NK-92 (cell line): ENCODE results near the gene PSME3IP1.

ENCODE experiments used
- DNase-seq: peaks from one replicate; lab custom pipeline; 2025; ENCODE audit not compliant: unreplicated experiment; lab: John Stamatoyannopoulos, UW

Gene PSME3IP1

DNA sequence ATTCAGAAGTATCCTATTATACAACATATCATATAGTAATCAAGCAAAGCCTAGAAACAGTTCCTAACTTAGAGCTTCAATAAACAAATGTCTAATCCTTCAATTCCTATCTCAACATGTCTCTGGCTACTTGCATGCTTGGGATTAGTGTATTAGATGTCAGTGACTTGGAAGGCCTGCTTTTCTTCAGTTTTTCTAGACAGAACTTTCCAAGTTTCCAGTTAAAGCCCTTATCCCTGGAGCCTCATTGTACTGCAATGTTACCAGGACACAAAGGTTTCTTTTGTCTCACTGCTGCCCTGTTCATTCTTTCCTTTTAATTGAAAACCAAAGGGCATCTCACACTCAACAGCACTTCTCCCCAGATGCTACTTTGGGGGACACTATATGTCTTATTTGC is 16.5 kb downstream of the PSME3IP1 start:
- no peak for DNase-seq

DNA sequence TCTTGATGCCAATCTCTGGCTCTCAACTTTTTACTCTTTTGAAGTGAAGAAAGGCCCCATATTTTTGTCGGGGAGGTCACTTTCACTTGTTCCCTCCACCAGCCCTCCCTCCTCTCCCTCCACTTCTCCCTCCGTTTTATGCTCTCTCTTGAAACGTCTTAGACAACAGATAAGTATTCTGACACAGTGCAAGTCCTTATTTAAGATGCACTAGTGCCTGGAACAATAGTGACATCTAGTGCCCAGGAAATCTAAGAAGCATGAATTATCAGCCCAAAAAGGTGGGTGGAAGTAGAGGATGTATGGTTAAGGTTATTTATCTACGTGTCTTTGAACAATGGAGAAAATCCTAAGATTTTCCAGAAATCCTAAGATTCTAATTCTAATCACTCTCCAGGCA is 17.9 kb downstream of the PSME3IP1 start:
- DNase-seq, result no peak

DNA sequence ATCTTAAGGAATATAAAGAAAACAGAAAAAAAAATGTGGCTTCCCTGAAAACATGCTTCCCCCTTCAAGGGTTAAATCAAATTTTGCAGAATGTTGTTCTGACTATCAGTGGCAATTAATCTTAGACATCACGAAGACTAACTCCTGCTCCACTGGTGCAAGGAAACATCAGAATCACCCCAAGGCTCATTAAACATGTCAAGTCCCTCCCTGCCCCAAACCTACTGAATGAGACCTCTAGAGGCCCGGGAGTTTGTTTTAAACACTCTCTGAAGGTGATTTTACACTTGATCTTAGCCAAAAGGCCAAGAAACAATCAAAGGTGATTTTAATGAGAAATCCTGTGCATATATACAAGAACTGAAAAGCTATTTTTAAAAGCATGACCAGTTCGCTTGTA is 18.3 kb downstream of the PSME3IP1 start:
- no peak for DNase-seq

DNA sequence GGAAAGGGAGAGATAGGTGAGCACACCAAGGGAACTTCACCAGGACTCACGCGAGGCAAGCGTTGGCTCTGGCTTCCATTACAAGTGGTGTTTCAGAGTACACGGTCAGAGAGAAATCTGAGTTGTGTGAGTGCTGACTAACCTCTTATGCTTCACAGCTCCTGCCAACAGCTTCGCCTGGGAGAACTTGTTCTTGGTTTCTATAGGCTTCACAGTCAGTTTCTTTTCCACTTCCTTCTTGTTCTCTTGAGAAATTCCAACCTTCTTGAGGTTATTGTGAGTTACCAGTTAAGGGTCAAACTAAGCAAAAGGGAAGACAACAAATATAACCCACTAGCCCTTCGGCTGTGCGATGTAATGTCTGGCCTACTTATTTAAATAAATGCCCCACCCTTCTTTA is 18.9 kb downstream of the PSME3IP1 start:
- DNase-seq, result no peak

DNA sequence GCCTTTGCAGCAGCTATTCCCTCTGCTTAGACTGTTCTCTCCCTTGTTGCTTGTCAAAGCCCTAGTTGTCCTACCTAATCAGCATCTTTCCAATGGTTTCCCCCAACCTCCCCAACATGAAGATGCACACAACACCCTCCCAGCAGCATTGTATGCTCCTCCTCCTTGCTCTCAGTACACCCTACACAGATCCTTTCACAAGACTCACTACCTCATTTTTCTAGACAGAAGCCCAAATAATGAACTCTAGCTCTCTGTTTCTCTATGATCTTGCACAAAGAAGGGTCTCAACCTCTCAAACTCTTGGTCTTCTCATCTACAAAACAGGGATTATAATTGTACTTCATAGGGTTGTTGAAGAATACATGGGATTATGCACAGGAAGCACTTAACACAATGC is 19.4 kb downstream of the PSME3IP1 start:
- no peak for DNase-seq

DNA sequence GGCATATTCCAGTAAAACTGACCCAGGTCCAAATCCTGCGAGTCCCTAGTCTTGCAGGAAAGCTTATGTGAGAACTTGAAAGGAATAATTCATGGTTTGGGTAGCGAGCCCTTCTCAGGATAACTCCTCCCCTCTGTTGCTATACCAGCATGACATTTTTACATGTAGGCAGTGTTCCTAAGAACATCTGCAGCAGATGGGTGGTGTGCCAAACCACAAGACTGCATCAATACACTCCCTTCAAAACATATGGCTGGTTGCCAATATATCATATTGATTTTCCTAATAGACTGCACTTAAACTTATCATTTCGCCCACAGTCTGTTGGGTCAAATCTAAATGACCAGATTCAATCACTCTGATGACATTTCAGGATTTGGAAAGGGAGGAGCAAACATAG is 19.9 kb downstream of the PSME3IP1 start:
- no peak for DNase-seq

DNA sequence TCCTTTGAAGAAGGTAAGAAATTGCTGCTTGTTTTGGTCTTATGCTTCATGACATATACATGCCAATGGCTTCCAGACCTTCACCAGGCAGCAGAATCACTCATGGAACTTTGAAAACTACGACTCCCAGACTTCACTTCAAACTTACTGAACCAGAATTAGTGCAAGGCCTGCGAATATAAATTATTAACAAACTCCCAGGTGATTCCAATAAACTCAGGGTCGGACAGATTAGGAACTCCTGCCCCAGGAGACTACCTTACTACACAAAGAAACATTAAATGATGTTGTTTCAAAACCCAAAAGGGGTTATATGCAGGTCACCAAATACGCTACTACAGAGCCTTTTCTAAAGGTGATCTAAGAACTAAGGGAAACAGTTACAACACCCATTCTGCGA is 20.4 kb downstream of the PSME3IP1 start:
- no peak for DNase-seq

DNA sequence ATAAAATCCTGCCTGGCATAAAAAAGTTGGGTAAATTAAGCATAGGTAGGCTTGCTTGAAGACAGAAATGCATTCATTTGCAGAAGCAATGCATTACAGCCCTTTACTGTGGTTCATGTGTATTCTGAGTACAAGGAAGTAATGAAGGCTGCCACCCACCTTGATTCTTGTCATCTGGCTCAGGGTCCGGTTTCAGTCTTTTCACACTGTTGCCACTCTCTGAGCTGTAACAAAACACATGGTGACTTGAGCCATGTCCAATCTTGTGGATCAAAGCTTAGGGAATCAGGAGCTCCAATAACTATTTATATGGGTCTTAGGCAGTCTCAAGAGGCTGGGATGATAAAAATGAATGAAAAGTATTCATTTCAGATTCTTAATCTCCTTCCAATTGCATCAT is 22.0 kb downstream of the PSME3IP1 start:
- no peak for DNase-seq

DNA sequence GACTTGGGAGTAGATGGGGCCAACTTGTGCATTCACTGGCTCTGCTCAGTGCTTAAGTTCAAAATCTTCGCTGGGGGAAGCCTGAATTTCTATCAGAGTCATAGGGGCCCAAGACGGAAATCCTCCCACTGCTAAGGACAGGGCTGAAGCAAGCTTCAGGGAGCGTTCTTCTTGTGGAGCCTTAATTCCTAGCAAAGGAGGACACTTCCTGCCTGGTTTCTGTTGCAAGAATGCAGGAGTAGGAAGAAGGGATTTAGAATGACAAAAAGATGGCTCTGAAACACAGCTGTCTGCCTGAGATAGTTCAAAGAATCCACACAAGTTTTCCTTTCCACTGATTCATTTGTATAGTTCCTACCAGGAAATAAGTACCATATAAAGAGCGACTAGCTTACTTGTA is 26.4 kb downstream of the PSME3IP1 start:
- no peak for DNase-seq

DNA sequence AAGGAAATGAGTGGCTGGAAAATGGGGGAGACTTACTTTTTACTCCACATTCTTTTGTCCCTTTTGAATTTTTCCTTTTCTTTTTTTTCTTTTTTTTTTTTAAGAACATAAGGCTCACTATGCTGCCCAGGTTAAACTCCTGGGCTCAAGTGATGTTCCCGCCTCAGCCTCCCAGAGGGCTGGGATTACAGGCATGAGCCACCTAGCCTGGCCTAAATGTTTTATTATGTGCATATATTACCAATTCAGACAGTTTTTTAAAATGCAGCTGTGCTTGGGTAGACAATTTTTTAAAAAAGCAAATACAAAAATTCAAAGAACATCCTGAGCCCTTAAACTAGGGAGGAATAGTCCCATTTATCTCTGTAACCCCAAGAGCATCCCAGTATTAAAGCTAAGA is 28.3 kb downstream of the PSME3IP1 start:
- no peak for DNase-seq

DNA sequence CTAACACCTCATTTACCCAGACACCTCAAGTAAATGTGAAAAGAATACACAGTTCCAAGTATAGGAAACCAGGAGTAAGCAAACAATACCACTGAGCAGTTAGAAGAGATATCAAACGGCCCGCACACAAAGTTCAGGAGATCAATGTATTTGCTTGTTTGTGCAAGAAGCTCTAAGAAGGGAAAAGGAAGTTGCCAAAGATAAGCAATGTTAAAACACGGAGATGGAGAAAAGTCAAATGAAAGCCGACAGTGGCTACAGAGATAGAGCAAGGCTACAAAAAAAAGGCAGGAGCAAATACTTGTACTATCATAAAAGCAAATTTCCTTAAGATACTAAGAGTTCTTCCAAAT is 29.5 kb downstream of the PSME3IP1 start:
- no peak for DNase-seq

DNA sequence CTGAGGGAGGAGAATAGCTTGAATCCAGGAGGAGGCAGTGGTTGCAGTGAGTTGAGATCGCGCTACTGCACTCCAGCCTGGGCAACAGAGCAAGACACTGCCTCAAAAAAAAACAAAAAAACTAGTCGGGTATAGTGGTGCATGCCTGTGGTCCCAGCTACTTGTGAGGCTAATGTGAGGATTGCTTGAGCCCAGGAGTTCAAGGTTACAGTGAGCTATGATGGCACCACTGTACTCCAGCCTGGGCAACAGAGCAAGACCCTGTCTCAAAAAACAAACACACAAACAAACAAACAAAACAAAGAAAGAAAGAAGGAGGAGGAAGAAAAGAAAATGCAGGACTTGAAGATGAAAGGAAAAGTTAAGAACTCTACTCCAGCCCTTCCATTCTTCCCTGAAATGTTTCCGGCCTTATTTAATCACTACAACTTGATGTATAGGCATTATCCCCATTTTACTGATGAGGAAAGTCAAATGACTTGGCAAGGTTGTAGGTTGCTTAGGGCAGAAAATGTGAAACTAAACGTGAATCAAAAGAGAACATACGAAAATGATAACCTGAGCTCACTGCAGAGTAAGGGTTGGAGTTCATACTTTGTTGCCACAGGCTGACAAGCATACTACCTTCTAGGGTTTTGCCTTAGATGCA is 30.0 kb downstream of the PSME3IP1 start:
- DNase-seq, result no peak

DNA sequence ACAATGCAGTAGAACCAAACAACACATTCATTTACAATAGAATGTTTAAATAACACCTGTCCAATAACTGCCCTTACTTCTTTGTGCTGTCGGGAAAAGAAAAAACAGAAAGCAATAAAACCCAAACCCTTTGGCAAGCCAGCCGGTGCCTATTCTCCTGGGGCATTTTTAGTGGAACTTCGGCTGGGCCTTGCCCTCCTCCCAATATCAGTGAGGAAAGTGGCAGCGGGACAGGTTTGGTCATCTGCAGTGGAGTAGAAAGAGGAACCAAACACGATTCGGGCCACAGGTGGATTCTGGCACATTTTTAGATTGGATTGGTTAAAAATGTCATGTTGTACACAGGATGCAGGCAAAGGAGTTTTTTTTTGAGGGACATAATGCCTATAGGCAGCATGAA is 32.0 kb downstream of the PSME3IP1 start:
- DNase-seq, result no peak

DNA sequence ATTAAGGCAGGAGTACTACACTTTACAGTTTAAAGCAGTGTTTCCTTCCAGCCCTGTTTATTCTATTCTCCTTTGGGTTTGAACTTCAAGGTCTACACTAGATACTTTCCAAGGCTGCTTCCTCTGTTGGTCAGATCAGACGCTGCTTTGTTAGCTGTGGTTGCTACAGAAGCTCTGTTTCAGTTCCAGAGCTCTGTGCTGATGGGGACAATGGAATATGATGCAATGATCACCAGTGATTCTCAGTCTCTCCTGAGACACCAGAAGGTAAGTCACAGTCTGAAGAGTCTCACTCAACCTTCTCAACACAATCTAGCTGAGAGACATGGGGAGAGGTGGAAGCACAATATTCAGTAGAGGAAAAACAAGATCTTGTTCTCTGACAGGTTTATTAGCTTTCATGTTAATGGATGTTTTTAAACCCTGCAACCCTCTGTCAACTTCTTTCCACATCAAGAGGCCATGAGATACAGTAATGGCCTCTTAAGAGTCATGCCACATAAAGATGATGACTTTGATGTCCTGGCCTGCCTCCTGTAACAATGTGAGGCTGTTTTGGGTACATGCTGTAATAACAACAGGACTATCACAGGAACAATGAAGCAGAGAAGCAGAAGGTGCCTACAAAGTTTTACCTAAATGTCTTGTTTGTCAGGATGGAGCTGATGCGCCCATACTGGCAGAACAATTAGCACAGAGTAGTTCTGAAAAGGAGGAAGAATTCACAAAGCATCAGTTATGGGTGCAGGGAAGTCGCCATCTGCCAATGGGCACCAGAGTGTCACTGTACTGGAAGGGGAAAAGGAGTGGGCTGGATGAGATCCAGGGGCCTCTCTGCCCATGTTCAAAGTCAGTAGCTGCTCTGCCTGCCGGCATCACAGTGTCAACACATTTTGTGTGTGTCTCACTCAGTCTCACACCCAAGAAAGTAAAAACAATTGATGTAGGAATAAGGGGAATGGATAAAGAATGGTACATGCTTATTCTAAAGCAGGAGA is 33.4 kb downstream of the PSME3IP1 start:
- no peak for DNase-seq

DNA sequence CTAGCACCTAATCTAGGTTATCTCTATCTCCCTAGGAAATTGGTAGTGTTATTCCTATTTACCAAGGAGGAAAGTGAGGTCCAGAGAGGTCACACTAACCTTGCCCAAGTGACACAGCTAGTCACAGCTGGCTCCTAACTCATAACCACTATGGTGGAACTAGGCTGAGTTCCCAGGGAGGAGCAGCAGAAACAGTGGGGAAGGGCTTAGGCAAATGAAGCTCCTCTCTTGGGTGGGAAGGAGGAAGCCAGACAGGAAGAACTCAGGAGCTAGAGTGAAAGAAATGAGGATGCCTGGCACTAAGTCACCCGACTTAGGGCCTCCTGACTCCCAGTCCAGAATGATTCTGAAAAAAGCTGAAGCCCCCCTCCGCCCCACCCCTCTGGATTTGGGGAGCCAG is 34.5 kb downstream of the PSME3IP1 start:
- no peak for DNase-seq

DNA sequence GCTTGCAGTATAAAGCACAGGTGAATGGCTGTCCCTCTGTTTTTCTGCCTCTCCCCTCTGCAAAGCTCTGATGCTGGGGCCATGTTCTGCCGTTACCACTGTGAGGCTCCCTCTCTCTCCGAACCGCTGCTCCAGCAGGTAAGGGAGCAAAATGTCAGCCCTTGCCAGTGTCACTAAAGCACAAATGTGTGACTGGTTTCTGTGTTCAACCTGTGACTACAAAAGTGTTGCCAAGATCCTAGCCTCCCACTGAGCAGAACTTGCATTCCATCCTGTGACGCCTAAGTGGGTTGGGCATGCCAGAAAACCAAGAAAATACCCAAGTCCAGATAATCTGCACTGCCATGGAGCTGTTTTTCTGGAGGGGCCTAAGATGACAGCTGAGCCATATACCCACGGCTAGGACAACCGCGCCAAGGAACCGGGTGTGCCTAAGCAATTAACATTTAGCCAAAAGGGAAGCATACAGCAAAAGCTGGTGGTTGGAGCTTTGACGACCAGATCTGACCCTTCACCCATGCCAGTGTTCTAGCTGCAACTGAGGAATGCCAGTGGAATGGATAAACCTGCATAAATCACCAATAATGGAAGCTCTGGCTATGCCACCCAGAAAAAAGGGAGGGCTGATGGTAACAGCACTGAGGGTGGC is 35.0 kb downstream of the PSME3IP1 start:
- DNase-seq, result no peak

DNA sequence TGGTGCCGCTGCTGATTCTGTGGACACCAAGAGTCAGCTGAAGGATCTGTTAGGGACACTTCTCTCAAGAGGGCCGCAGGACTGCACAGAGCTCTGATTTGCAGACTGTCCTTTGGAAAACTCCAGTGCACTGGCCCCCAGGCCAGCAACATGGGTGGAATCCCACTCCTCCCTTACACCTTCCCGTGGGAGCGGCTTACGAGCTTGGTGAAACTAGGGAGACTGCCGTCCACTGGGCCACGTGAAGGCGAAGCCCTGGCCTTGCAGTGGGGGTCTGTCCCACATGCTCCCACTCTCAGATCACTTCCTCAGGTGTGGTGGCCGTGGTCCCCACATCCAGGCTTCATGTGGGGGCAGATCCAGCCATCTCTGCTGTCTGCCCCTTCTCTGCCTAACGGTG is 36.4 kb downstream of the PSME3IP1 start:
- no peak for DNase-seq

DNA sequence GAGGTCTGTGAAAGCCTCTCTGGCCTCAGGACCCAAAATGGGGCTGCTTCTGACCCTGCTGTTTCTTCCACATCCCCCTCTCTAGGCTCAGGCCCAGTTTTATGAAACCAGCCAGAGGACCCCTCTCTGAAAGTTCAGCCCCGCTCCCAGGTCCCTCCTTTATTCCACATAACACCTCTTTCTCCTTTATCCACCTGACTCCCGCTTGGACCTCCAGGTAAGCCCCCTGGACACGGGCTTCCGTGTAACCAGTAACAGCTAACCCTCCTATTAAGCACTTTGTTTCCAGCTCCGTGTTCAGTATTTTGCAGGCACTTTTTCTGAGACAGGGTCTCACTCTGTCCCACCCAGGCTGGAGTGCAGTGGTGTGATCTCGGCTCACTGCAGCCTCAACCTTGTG is 37.4 kb downstream of the PSME3IP1 start:
- no peak for DNase-seq

DNA sequence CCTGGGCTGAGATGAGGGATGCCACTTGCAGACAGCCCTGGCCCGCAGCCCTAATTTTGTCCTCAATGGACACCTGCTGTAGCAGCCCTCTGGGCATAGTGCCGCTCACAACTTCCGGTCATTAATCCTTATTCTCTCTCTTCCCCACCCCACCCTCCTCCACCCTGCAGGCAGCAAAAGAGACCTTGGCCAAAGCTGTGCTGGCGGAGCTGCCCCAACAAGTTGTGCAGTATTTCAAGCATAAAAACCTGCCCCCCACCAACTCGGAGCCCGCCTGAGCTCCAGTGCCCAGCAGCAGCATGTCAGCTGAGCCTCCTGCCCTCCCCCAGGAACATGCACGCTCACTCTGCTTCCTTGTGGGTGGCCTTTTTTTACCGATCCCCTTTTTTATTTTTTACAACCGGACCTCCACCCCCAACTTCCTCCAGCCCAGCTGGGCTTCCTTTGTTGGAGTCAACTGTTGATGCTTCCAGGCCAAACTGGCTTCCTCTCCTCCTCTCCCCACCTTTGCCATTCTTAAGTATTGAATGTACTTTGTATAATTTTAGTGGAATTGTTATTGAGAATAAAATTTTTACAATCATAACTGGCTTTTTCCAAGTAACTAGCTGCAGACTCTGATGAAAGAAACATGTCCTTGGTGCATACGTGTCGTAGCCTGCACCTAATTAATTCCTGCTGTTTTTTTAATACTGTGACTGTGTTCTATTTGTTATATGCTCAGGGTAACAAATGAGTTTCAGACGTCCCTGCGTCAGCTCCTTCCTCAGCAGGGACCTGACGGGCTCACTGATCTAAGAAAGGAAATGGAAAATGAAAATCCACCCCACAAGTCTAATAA is 38.2 kb downstream of the PSME3IP1 start:
- no peak for DNase-seq

DNA sequence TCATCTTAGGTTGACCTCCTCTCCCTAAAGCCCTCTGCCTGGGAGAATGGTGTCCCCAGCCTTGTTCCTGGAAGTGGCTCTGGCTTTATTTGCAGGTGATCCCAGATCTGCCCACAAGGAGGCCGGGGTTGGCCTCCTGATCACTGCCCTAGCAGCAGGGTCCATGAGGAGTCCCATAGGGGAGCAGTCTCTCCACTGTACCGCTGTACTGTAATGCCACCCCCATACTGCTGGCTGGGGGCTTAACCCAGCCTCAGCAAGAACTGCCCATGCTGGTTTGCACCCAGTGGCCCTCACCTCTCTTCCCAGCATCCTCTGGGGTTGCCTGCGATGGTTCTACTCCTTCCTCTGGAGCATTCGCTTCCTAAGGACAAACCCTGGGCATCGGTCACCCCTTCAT is 39.1 kb downstream of the PSME3IP1 start:
- DNase-seq, result no peak

DNA sequence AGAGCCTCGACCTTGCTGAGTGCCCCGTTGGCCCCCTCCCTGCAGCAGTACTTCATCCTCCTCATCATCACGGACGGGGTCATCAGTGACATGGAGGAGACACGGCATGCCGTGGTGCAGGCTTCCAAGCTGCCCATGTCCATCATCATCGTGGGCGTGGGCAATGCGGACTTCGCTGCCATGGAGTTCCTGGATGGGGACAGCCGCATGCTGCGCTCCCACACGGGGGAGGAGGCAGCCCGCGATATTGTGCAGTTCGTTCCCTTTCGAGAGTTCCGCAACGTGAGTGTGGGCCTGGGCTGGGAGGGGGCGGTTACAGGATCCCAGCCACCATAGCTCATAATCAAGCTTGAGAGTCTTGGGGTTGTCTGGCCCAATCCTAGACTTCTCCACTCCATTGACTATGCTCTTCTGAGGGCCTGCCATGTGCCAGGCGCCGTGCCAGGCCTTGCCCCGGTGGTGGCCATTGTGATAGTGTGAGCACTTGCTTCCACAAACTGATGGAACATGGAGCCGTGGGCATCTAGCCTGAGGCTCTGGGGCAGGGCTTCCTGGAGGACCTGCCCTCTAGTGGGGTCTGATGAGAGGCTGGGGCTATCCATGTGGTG is 39.7 kb downstream of the PSME3IP1 start:
- DNase-seq, result no peak
